ENCODE measurements around the gene FOXD4L6.
"Not testable (repeated sequence)": the region's sequence is repeated elsewhere in the genome, so short reads cannot be mapped to it uniquely, and the experiment has no call there.

The FOXD4L6 gene

GRCh38 chr9:41100508-41100907, 28.0 kb downstream of the FOXD4L6 start:
- DNase-seq (ENCODE audit: low read depth in 3 of 3) = not testable (repeated sequence)

GRCh38 chr9:41098759-41099158, 29.7 kb downstream of the FOXD4L6 start:
- DNase-seq (ENCODE audit: low read depth in 3 of 3) = not testable (repeated sequence)

- DNase-seq (ENCODE audit: low read depth in 3 of 3) = not testable (repeated sequence)
These were observed 33.4 kb downstream of the FOXD4L6 start for GRCh38 chr9:41095060-41095459.

- not testable (repeated sequence) for DNase-seq (ENCODE audit: low read depth in 3 of 3)
These were observed 34.3 kb downstream of the FOXD4L6 start for GRCh38 chr9:41094010-41094773.

DNA sequence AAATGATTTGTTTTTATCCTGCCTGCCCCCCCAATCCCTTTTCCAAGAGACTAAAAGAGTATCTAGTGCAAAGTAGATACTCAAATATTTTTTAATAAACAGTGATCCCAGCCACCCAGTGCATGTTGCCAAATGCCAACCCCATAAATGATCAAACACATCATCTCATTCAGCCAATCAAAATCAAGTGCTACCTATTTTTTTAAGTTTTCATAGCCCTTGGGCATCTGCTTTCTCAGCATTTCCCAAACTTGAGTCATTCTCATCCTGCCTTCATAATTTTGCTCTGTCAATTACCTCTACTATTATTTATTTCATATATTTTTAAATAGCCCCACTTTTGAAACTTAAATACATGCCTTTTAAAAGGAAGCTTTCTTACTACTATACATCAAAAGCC, 37.6 kb downstream of the FOXD4L6 start:
- DNase-seq (ENCODE audit: low read depth in 3 of 3) = not testable (repeated sequence)

- DNase-seq (ENCODE audit: low read depth in 3 of 3) = not testable (repeated sequence)
These were observed 38.1 kb downstream of the FOXD4L6 start for GRCh38 chr9:41090386-41090785.

- DNase-seq (ENCODE audit: low read depth in 3 of 3) = not testable (repeated sequence)
These were observed 39.9 kb downstream of the FOXD4L6 start for GRCh38 chr9:41088450-41089059.

- DNase-seq (ENCODE audit: low read depth in 3 of 3) = not testable (repeated sequence)
These were observed 40.6 kb downstream of the FOXD4L6 start for GRCh38 chr9:41087929-41088328.

DNA sequence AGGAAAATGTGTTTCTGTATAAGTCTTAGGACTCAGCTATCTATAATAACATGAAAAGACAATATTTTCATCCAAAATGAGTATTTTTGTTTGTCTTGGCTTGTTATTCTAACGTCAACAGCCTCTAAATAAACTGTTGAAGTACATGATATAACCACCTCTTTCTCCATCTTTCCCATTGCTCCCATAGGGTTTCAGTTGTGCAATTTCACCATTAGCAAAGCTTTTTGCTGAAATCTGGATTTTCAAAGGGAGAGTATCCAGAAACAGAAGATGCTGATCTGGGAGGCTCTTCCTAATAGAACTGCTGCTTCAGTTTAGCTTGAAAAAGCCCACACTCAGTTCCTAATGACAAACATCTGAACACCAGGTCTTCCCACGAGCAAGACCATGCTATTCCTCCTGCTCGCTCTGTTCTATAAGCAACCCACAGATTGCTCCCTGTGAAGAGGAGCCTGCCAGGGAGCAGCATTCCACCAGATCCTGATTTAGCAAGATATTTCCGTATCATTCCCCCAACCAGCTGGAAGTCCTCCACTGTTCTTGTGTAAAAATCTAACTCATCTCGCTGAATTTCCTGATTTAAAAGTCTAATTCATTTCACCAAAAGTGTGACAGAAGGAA, 41.2 kb downstream of the FOXD4L6 start:
- DNase-seq (ENCODE audit: low read depth in 3 of 3) = not testable (repeated sequence)

DNA sequence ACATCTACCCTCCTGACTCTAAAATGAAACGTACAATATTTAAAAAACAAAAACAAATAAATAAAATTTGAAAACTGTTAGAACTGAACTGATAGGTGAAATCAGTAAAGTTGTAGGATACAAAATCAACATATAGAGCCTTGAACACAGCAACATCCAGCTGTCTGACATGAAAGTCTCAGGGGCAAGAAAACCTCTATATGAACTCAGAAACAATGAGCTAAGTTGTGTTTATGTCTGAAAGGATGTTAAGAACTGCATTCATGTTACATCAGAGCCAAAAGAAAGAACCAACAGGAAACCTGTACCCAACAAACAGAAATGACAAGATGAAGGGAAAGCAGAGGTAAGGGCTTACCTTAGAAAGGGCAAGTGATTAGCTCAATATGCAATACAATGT, 41.8 kb downstream of the FOXD4L6 start:
- DNase-seq (ENCODE audit: low read depth in 3 of 3) = not testable (repeated sequence)

GRCh38 chr9:41086215-41086614, 42.3 kb downstream of the FOXD4L6 start:
- not testable (repeated sequence) for DNase-seq (ENCODE audit: low read depth in 3 of 3)

DNA sequence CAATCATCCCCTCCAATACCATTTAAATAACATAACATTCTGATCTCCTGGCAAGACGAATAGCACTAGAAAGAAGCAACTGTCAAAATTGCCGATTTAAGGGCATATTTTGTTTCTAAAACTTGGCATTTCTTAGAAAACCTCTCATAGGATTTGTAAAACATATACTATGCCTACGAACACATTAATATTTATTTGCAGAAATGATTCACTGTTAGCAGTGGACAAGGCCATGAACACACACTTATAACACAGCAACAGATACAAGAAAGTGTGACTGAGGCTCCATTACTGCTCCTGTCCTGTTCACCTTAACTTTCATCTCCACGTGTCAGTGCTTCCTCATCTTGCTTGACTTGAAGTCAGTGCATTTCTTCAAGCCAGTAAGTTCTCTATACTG, 46.1 kb downstream of the FOXD4L6 start:
- DNase-seq (ENCODE audit: low read depth in 3 of 3) = not testable (repeated sequence)

DNA sequence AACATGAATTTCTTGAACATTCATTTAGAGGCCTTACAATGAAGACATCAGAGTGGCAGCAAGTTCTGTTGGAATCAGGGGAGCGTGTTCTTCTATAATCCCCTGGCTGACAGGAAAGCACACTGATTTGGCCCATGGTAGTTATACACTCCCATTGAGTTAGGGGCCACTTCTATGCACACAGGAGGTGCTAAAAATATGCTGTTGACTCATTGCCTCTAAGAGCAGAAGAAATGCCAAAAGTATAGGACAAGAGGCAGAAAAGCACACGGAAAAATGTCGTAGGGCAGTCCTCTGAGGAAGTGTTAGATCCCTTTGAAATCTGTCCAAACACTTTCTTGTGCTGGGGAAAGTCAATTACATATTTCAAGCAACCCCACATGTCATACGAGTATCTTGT, 49.0 kb downstream of the FOXD4L6 start:
- not testable (repeated sequence) for DNase-seq (ENCODE audit: low read depth in 3 of 3)

GRCh38 chr9:41077586-41077985, 50.9 kb downstream of the FOXD4L6 start:
- DNase-seq (ENCODE audit: low read depth in 3 of 3) = not testable (repeated sequence)

All from stimulated activated CD4-positive, alpha-beta T cell treated with anti-CD3 and anti-CD28 coated beads, TNF-alpha, amount 100 ng/mL, for 24 hours (primary cell).